Immature natural killer cell (primary cell): ENCODE data around the gene FBXO38. TPM values are rescaled to one million over a fixed set of nuclear protein-coding genes. Genes with fewer than 3 reads are reported as not detected.

Experiments used
- DNase-seq, 3 donors: peaks; one replicate each; pipeline ENCODE4 v3.0.0; 2022; ENCODE audit warnings: mixed read lengths in 1 of 3
- H3K27ac Mint-ChIP-seq, 6 donors: one replicate each; pipeline ENCODE4 v1.8.0; 2020; ENCODE audit warnings: mixed read lengths in 6 of 6, mild to moderate bottlenecking in 5 of 6, inconsistent platforms in 4 of 6, moderate library complexity in 3 of 6
- H3K27me3 Mint-ChIP-seq, 3 donors: one replicate each; pipeline ENCODE4 v1.8.0; 2020 to 2021; ENCODE audit warnings: low read depth in 3 of 3, mild to moderate bottlenecking in 3 of 3, mixed read lengths in 3 of 3, moderate library complexity in 3 of 3, inconsistent platforms in 1 of 3
- H3K36me3 Mint-ChIP-seq, 3 donors: one replicate each; pipeline ENCODE4 v1.8.0; 2020; ENCODE audit warnings: mixed read lengths in 3 of 3, inconsistent platforms in 2 of 3, mild to moderate bottlenecking in 2 of 3
- H3K4me1 Mint-ChIP-seq, 2 donors: one replicate each; pipeline ENCODE4 v1.8.0; 2020; ENCODE audit warnings: inconsistent platforms in 2 of 2, mild to moderate bottlenecking in 2 of 2, mixed read lengths in 2 of 2, moderate library complexity in 1 of 2
- H3K4me3 Mint-ChIP-seq, 5 donors: one replicate each; pipeline ENCODE4 v1.8.0; 2020; ENCODE audit warnings: mild to moderate bottlenecking in 5 of 5, mixed read lengths in 5 of 5, inconsistent platforms in 3 of 5, moderate library complexity in 3 of 5
- H3K9me3 Mint-ChIP-seq, 6 donors: one replicate each; pipeline ENCODE4 v1.8.0; 2020; ENCODE audit warnings: mild to moderate bottlenecking in 6 of 6, mixed read lengths in 6 of 6, inconsistent platforms in 4 of 6, moderate library complexity in 3 of 6
- polyA plus RNA-seq, 3 donors: library from polyadenylated mRNA; unstranded; fragments of 300-500 nt; fragmentation: Illumina TruSeq; gene quantifications; one replicate each; pipeline ENCODE4 v1.2.3, GENCODE V29; 2021

FBXO38 gene
- polyA plus RNA-seq, 3 donors from 2014 or later: 6.4 to 33.4 (median 10.0) TPM

GRCh38 chr5:148421661-148422060 is 37.9 kb downstream of the FBXO38 start:
- DNase-seq: no peak
- Mint-ChIP-seq H3K27me3 (no peaks in the 10 kb centered on the region), H3K9me3 (no peaks in the 10 kb centered on the region), H3K36me3 (peaks cover 26 to 76% (median 57%) of the 10 kb centered on the region in 3 donors), H3K4me1 (peaks cover 0 to 10% of the 10 kb centered on the region in 2 donors), H3K27ac (no peak overlapping the region), H3K4me3 (no peak overlapping the region)

- Mint-ChIP-seq H3K4me3 (no peak overlapping the region), H3K27me3 (no peaks in the 10 kb centered on the region), H3K9me3 (no peaks in the 10 kb centered on the region), H3K4me1 (peaks cover 0 to 29% of the 10 kb centered on the region in 2 donors), H3K27ac (peak overlapping the region in 1 of 6 donors; percentile 50), H3K36me3 (peaks cover 28 to 71% (median 56%) of the 10 kb centered on the region in 3 donors)
- no peak for DNase-seq
Measured at GRCh38 chr5:148425808-148426207, 42.0 kb downstream of the FBXO38 start.

GRCh38 chr5:148426514-148426913 is 42.8 kb downstream of the FBXO38 start:
- H3K27me3 Mint-ChIP-seq: no peaks in the 10 kb centered on the region
- peak overlapping the region in 1 of 6 donors; percentile 68 for H3K27ac Mint-ChIP-seq
- H3K4me3 Mint-ChIP-seq: no peak overlapping the region
- DNase-seq: no peak
- H3K36me3 Mint-ChIP-seq: peaks cover 35 to 71% (median 56%) of the 10 kb centered on the region in 3 donors
- no peaks in the 10 kb centered on the region for H3K9me3 Mint-ChIP-seq
- H3K4me1 Mint-ChIP-seq: peaks cover 2 to 34% of the 10 kb centered on the region in 2 donors

GRCh38 chr5:148427370-148428042 is 43.7 kb downstream of the FBXO38 start:
- Mint-ChIP-seq H3K36me3 (peaks cover 34 to 64% (median 47%) of the 10 kb centered on the region in 3 donors), H3K27me3 (no peaks in the 10 kb centered on the region), H3K4me3 (no peak overlapping the region), H3K9me3 (no peaks in the 10 kb centered on the region), H3K4me1 (peaks cover 2 to 32% of the 10 kb centered on the region in 2 donors), H3K27ac (no peak overlapping the region)
- no peak for DNase-seq

GRCh38 chr5:148428848-148429247 is 45.1 kb downstream of the FBXO38 start:
- Mint-ChIP-seq H3K27me3 (no peaks in the 10 kb centered on the region), H3K4me1 (peaks cover 2 to 24% of the 10 kb centered on the region in 2 donors), H3K4me3 (no peak overlapping the region), H3K36me3 (peaks cover 35 to 62% (median 46%) of the 10 kb centered on the region in 3 donors), H3K9me3 (no peaks in the 10 kb centered on the region), H3K27ac (peak overlapping the region in 4 of 6 donors; percentile 5 to 38 (median 28))
- no peak for DNase-seq

GRCh38 chr5:148433826-148434225 is 50.1 kb downstream of the FBXO38 start:
- Mint-ChIP-seq H3K36me3 (peaks cover 17 to 42% (median 24%) of the 10 kb centered on the region in 3 donors), H3K4me1 (peaks cover 2 to 15% of the 10 kb centered on the region in 2 donors), H3K27ac (no peak overlapping the region)

GRCh38 chr5:148436029-148436428 is 52.3 kb downstream of the FBXO38 start:
- DNase-seq: no peak
- Mint-ChIP-seq H3K4me1 (peaks cover under 1 to 3% of the 10 kb centered on the region in 2 donors), H3K27ac (peak overlapping the region in 1 of 6 donors; percentile 73), H3K27me3 (no peaks in the 10 kb centered on the region), H3K9me3 (no peaks in the 10 kb centered on the region), H3K4me3 (no peak overlapping the region), H3K36me3 (peaks cover 18 to 52% (median 31%) of the 10 kb centered on the region in 3 donors)

More at GRCh38 chr5:148433826-148434225, 50.1 kb downstream of the FBXO38 start:
- no peaks in the 10 kb centered on the region for H3K27me3 Mint-ChIP-seq
- H3K9me3 Mint-ChIP-seq: no peaks in the 10 kb centered on the region
- H3K4me3 Mint-ChIP-seq: no peak overlapping the region
- DNase-seq: no peak

GRCh38 chr5:148437249-148437648 is 53.5 kb downstream of the FBXO38 start:
- peaks cover 14 to 59% (median 36%) of the 10 kb centered on the region in 3 donors for H3K36me3 Mint-ChIP-seq
- DNase-seq: no peak
- H3K27ac Mint-ChIP-seq: peak overlapping the region in 1 of 6 donors; percentile 60
- no peak overlapping the region for H3K4me3 Mint-ChIP-seq
- peaks cover 0 to 2% (median 0%) of the 10 kb centered on the region in 3 donors for H3K27me3 Mint-ChIP-seq
- H3K9me3 Mint-ChIP-seq: no peaks in the 10 kb centered on the region
- no peaks in the 10 kb centered on the region for H3K4me1 Mint-ChIP-seq

- peaks cover 0 to 2% (median 0%) of the 10 kb centered on the region in 3 donors for H3K27me3 Mint-ChIP-seq
- no peak overlapping the region for H3K4me3 Mint-ChIP-seq
- peaks cover 13 to 50% (median 34%) of the 10 kb centered on the region in 3 donors for H3K36me3 Mint-ChIP-seq
- peak overlapping the region in 1 of 6 donors; percentile 6 for H3K27ac Mint-ChIP-seq
- no peaks in the 10 kb centered on the region for H3K4me1 Mint-ChIP-seq
- H3K9me3 Mint-ChIP-seq: no peaks in the 10 kb centered on the region
- DNase-seq: no peak
Measured at GRCh38 chr5:148438933-148439332, 55.2 kb downstream of the FBXO38 start.

- H3K4me3 Mint-ChIP-seq: no peak overlapping the region
- H3K27me3 Mint-ChIP-seq: peaks cover 0 to 2% (median 0%) of the 10 kb centered on the region in 3 donors
- no peaks in the 10 kb centered on the region for H3K4me1 Mint-ChIP-seq
- H3K27ac Mint-ChIP-seq: no peak overlapping the region
- no peaks in the 10 kb centered on the region for H3K9me3 Mint-ChIP-seq
- DNase-seq: no peak
- H3K36me3 Mint-ChIP-seq: peaks cover 16 to 33% (median 22%) of the 10 kb centered on the region in 3 donors
Measured at GRCh38 chr5:148443241-148443640, 59.5 kb downstream of the FBXO38 start.

GRCh38 chr5:148443998-148444397 is 60.2 kb downstream of the FBXO38 start:
- H3K27ac Mint-ChIP-seq: peak overlapping the region in 1 of 6 donors; percentile 36
- H3K9me3 Mint-ChIP-seq: no peaks in the 10 kb centered on the region
- no peaks in the 10 kb centered on the region for H3K4me1 Mint-ChIP-seq
- peaks cover 0 to 2% (median 0%) of the 10 kb centered on the region in 3 donors for H3K27me3 Mint-ChIP-seq
- no peak overlapping the region for H3K4me3 Mint-ChIP-seq
- peak; percentile 21 to 45 (median 39) for DNase-seq
- peaks cover 18 to 27% (median 20%) of the 10 kb centered on the region in 3 donors for H3K36me3 Mint-ChIP-seq

- H3K36me3 Mint-ChIP-seq: peaks cover 12 to 17% (median 16%) of the 10 kb centered on the region in 3 donors
- H3K4me3 Mint-ChIP-seq: no peak overlapping the region
- no peak for DNase-seq
- H3K9me3 Mint-ChIP-seq: no peaks in the 10 kb centered on the region
- no peak overlapping the region for H3K27ac Mint-ChIP-seq
- H3K27me3 Mint-ChIP-seq: peaks cover 0 to 2% (median 0%) of the 10 kb centered on the region in 3 donors
- H3K4me1 Mint-ChIP-seq: no peaks in the 10 kb centered on the region
Measured at GRCh38 chr5:148445578-148445977, 61.8 kb downstream of the FBXO38 start.

GRCh38 chr5:148446611-148447010 is 62.9 kb downstream of the FBXO38 start:
- Mint-ChIP-seq H3K9me3 (no peaks in the 10 kb centered on the region), H3K4me3 (no peak overlapping the region), H3K27me3 (peaks cover 0 to 2% (median 0%) of the 10 kb centered on the region in 3 donors), H3K27ac (no peak overlapping the region), H3K36me3 (peaks cover 11 to 12% (median 12%) of the 10 kb centered on the region in 3 donors), H3K4me1 (no peaks in the 10 kb centered on the region)
- no peak for DNase-seq

- Mint-ChIP-seq H3K27me3 (peaks cover 0 to 3% (median 0%) of the 10 kb centered on the region in 3 donors), H3K9me3 (no peaks in the 10 kb centered on the region), H3K27ac (no peak overlapping the region), H3K36me3 (peaks cover 0 to 4% (median 0%) of the 10 kb centered on the region in 3 donors), H3K4me3 (no peak overlapping the region), H3K4me1 (no peaks in the 10 kb centered on the region)
- no peak for DNase-seq
Measured at GRCh38 chr5:148452499-148453193, 68.9 kb downstream of the FBXO38 start.
